ENCODE results near the gene SPPL2A.

DNA sequence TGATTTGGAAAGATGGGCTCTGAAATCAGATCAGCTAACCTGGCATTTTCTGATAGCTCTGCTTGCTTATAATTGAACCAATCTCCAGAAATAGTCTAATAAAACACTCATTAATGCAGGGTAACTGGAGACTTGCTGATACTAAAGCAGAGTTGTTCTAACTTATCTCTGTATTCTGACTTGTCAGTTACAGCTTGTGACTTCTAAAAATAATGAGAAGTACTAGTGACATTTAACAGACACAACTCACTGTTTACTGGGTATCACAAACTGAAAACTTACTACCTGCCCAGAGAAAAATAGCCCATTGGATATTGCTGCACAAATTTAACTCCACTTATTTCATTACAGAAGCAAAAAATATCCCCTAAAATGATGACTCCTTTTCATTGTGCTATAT is 54.9 kb downstream of the SPPL2A start:
- TF ChIP-seq, protein P1, sequence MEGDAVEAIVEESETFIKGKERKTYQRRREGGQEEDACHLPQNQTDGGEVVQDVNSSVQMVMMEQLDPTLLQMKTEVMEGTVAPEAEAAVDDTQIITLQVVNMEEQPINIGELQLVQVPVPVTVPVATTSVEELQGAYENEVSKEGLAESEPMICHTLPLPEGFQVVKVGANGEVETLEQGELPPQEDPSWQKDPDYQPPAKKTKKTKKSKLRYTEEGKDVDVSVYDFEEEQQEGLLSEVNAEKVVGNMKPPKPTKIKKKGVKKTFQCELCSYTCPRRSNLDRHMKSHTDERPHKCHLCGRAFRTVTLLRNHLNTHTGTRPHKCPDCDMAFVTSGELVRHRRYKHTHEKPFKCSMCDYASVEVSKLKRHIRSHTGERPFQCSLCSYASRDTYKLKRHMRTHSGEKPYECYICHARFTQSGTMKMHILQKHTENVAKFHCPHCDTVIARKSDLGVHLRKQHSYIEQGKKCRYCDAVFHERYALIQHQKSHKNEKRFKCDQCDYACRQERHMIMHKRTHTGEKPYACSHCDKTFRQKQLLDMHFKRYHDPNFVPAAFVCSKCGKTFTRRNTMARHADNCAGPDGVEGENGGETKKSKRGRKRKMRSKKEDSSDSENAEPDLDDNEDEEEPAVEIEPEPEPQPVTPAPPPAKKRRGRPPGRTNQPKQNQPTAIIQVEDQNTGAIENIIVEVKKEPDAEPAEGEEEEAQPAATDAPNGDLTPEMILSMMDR (CRISPR knock-in tag; IDR thresholded peaks at IDR 0.05), result no peak
- TF ChIP-seq FOXC1 (CRISPR knock-in tag; IDR thresholded peaks at IDR 0.05; ENCODE audit: borderline replicate concordance) (no peak), SP4 (CRISPR knock-in tag; IDR thresholded peaks at IDR 0.05) (no peak), IRF2 (CRISPR knock-in tag; IDR thresholded peaks at IDR 0.05) (no peak), ZNF530 (CRISPR knock-in tag; IDR thresholded peaks at IDR 0.05; ENCODE audit: low read depth) (no peak), ZNF30 (CRISPR knock-in tag; IDR thresholded peaks at IDR 0.05) (no peak), KDM6A (CRISPR knock-in tag; IDR thresholded peaks at IDR 0.05; ENCODE audit: low read depth) (no peak), SP1 (IDR thresholded peaks at IDR 0.05) (no peak), SP1 (CRISPR knock-in tag; IDR thresholded peaks at IDR 0.05) (no peak), HOXA3 (CRISPR knock-in tag; IDR thresholded peaks at IDR 0.05) (no peak), EP300 (IDR thresholded peaks at IDR 0.05; ENCODE audit: low read depth in 2 of 2, low read length in 2 of 2) (no peak), EP300 (CRISPR knock-in tag; IDR thresholded peaks at IDR 0.05; ENCODE audit: borderline replicate concordance) (no peak)
- TF ChIP-seq, protein P2, sequence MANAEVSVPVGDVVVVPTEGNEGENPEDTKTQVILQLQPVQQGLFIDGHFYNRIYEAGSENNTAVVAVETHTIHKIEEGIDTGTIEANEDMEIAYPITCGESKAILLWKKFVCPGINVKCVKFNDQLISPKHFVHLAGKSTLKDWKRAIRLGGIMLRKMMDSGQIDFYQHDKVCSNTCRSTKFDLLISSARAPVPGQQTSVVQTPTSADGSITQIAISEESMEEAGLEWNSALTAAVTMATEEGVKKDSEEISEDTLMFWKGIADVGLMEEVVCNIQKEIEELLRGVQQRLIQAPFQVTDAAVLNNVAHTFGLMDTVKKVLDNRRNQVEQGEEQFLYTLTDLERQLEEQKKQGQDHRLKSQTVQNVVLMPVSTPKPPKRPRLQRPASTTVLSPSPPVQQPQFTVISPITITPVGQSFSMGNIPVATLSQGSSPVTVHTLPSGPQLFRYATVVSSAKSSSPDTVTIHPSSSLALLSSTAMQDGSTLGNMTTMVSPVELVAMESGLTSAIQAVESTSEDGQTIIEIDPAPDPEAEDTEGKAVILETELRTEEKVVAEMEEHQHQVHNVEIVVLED (CRISPR knock-in tag; IDR thresholded peaks at IDR 0.05; ENCODE audit: borderline replicate concordance), result no peak

Measured in HepG2 (cell line).